ENCODE results near the gene DENR.
"Not testable (repeated sequence)": the region's sequence is repeated elsewhere in the genome, so short reads cannot be mapped to it uniquely, and the experiment has no call there.

Gene DENR

DNA sequence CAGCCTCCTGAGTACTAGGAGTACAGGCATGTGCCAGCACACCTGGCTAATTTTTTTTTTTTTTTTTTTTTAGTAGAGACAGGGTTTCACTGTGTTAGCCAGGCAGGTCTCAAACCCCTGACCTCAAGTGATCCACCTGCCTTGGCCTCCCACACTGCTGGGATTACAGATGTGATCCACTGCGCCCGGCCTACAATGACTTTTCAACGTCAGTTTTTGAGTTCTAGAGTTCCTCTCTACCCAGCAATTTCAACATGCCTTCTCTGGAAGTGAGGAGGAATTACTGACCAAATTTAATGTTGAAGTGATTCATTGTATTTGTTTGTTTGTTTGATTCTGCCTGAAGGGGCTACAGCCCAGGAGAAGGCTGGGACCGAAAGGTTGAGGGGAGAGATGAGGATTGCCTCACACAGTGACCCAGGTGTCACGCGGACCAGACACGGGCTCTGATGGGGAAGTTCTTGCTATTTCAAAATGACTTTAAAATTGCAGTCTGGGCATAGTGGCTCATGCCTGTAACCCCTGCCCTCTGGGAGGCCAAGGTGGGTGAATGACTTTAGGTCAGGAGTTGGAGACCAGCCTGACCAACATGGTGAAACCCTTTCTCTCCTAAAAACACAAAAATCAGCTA lies 8.6 kb upstream of the DENR start:
- DNase-seq: no peak

- DNase-seq: no peak
Measured at GRCh38 chr12:122747224-122748135, 5.1 kb upstream of the DENR start.

DNA sequence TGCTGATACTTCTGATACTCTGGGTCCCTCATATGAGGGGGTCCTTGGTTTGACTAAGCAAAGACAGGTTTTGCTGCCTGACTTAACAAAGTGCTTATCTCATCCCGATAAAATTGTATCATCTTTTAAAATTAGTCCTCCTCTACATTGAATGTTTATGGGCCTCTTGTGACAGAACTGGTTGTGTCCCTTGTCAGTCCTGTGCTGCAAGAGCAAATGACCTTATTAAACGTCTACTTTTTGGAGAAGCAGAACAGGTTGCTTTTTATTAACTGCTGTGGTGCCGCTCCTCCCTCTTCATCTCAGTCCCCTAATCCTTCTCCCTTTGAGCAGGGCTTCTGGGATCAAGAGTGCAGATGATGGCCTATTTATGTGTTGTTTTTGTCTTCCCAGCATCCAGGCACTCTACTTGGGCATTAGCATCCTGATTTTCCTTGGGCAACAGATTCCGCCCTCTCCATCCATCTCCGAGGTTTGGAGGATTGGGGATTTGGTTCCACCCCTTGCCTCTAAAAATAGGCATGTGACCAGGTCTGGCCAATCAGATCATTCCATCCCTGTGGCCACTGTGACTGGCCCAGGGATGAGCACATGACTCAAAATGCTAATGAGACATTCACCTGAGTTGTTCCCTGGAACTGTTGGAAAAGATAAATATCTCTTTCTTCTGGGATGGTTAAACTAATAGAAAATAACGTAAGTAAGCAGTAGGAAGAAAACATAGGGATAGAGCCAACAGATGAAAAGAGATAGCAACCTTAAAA lies 2.9 kb upstream of the DENR start:
- DNase-seq: no peak

DNA sequence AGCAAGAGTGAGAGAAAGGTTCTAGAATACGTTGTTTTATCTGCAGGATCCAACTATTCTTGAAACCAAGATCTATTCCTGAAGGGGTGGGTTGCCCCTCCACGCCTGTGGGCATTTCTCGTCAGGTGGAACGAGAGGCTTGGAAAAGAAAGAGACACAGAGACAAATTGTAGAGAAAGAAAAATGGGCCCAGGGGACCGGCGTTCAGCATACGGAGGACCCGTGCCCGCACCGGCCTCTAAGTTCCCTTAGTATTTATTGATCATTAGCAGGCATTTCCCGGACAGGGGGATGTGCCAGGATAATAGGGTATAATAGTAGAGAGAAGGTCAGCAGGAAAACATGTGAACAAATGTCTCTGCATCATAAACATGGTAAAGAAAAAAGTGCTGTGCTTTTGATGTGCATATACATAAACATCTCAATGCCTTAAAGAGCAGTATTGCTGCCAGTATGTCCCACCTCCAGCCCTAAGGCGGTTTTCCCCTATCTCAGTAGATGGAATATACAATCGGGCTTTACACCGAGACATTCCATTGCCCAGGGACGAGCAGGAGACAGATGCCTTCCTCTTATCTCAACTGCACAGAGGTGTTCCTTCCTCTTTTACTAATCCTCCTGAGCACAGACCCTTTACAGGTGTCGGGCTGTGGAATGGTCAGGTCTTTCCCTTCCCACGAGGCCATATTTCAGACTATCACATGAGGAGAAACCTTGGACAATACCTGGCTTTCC lies 1.7 kb upstream of the DENR start:
- not testable (repeated sequence) for DNase-seq

- DNase-seq: no peak
Measured at GRCh38 chr12:122753319-122753650, 661 bp downstream of the DENR start.

DNA sequence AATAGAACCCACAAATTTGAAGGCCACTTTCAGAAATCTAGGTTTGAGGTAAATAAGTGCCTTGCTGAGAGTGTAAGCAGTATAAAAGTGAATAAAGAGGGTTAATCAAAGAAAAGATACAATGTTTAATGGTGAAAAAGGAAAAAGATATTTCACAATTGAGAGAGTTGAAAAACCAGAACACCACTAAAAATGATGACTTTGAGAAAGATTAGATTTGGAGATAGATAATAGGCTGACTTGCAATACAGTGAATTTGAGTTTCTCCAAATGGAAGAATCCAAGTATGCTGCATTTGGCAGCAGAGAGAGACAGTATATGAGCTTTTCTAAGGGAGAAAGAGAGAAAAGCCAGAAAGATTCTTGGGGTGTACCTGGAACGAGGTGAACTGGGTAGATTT lies 2.2 kb downstream of the DENR start:
- DNase-seq: no peak

DNA sequence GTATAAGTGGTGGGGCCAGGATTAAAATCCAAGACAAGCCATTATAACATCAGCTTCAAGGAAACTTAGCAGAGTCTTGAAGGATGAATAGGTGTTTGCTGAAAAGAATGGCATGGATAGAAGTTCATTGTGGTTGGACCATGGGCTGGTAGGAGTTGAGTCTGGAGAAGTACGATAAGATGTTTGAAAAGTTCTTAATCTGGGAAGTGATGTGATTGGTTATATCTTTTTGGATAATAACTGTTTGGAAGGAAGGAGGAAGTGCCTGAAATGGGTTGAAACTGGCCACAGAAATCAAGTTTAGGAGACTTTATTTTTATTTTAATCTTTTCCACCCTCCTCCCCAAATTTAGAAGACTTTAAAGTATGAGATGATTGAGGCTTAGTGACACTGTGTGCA lies 4.9 kb downstream of the DENR start:
- no peak for DNase-seq

- DNase-seq: no peak
Measured at GRCh38 chr12:122785503-122785902, 32.9 kb downstream of the DENR start.

DNA sequence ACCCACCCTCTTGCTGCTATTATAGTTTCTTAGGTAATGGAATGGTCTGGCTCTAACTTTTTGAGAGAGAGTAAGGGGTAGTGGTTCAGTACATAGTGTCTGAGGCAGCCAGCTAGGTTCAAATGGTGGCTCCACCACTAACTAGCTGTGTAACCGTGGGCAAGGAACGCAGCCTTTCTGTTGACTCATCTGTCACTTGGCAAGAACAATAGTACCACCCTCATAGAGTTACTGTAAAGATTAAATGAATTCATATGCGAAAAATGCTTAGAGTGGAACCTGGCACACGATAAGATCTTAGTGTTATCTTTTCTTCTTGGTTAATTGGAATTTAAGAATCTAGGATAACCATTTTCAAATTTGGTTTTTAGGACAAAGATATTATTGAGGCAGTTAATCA lies 35.8 kb downstream of the DENR start:
- no peak for DNase-seq

DNA sequence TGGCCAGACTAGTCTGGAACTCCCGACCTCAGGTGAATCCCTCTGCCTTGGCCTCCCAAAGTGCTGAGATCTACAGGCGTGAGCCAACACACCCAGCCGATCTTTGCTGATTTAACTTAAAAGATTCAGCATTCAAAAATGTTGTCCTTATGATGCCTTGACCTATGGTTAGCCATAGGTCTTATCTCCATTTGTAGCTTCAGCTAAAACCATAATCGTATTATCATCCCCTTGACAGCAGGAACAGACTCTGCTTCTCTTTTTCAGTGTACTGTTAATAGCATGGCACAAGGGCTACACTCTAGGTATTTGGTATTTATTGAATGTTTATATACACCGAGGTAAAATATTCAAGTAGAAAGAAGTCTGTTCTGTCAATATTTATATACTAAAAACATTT lies 37.0 kb downstream of the DENR start:
- DNase-seq: no peak

DNA sequence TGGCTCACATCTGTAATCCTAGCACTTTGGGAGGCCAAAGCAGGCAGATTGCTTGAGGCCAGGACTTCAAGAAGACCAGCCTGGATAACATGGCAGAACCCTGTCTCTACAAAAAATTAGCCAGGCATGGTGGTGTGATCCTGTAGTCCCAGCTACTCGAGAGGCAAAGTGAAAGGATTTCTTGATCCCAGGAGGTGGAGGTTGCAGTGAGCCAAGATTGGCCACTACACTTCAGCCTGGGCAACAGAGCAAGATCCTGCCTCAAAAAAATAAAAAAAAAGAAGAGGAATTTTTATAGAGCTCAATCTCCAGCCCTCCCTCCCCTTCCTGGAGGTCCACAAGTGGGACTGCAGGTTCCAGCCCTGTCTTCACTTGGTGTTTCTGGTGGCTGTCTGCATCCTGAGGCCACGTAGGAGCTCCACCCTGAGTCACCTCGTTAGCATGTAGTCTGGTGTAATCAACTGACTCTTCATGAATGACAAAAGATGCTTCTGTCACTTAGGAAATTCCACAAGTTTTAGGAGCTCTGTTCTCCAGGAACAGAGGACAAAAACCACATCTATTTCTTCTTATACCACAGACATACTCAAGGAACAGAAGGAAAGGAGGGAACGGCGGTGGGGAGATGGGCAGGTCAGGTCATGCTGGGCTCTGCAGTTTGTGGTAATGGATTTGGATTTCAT lies 37.9 kb downstream of the DENR start:
- DNase-seq: no peak

DNA sequence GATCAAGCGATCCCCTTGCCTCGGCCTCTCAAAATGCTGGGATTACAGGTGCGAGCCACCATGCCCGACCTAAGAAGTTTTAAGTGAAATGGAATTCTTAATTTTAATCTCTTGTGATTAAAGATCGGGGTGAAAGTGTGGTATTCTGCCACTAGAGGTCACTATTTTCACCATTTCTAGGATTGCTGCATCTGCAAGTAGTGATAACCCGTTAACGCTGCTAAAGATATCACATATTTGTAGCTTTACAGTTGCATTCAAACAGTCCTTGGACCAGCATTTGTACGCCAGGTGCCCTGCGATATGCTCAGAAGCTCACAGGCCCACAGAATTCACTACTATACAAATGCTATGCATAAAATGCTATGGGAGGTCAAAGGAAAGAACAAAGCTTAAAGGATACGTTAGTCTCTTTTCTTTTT lies 41.1 kb downstream of the DENR start:
- no peak for DNase-seq

GRCh38 chr12:122795807-122796206 lies 43.2 kb downstream of the DENR start:
- DNase-seq: no peak

GRCh38 chr12:122799641-122800243 lies 47.1 kb downstream of the DENR start:
- no peak for DNase-seq

DNA sequence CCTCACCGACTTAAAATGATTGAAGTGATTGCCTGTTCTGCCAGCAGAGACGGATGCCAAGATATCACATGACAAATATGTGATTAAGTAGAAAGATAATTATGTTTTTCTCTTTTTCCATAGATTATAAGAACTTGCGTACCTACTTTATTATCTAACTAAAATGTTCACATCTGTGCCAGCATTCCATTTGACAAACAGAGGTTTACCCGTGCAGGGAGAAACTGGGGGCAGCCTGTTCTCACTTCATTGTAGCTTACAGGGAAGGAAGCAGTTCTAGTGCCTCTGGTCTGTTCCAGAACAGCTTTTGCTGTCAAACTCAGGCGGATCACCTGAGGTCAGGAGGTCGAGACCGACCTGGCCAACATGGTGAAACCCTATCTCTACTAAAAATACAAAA lies 51.3 kb downstream of the DENR start:
- no peak for DNase-seq

DNA sequence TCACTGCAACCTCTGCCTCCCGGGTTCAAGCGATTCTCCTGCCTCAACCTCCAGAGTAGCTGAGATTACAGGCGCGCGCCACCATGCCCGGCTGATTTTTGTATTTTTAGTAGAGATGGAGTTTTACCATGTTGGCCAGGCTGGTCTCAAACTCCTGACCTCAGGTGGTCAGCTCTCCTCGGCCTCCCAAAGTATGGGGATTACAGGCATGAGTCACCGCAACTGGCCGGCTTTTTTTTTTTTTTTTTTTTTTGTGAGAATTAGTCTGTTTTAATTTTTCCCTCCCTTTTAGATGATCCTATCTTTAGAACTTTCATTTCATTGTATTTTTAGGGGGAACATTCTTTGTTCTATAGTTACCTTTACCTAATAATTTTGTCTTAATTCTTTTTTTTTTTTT lies 52.3 kb downstream of the DENR start:
- not testable (repeated sequence) for DNase-seq

DNA sequence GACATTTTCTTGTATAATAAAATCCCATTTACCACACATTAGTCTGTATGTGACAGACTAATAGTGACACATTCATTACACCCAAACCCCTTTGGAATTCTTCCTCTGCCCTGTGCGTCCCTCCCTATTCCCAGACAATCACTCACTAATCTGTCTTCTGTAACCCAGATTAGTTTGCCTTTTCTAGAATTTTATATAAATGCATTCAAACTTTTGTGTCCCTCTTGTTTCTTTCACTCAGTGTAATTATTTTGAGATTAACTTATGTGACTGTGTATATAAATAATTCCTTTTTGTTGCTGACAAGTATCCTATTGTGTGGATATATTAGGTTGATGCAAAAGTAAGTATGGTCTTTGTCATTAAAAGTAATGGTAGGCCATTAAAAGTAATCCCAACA lies 55.0 kb downstream of the DENR start:
- DNase-seq: no peak

- DNase-seq: no peak
Measured at GRCh38 chr12:122811777-122812176, 59.2 kb downstream of the DENR start.

- no peak for DNase-seq
Measured at GRCh38 chr12:122813310-122813713, 60.7 kb downstream of the DENR start.

- no peak for DNase-seq
Measured at GRCh38 chr12:122819209-122819785, 66.7 kb downstream of the DENR start.

DNA sequence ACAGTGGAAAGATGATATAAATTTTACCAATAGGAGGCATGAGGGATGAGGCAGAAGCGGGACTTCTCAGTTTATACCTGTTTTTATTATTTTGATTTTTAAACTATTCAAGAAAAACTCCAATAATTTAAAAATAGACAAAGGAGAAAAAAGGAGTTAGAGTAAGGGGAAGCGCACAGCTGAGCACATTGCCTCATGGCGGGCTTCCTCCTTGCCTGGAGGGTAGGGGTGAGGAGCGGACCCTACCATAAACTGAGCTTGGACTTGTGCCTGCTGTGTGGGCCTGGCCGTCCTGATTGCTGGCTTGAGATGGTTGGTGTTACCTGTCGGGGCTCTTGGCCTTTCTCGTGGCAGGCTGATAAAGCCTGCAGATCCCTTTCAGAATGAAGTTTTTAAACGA lies 67.5 kb downstream of the DENR start:
- DNase-seq: no peak
